Measurements from ENCODE around the gene LRP1. TPM values are rescaled to one million over a fixed set of nuclear protein-coding genes. Genes with fewer than 3 reads are reported as not detected.

LRP1 gene
- total and polyA plus RNA-seq, 2 of the 13 experiments (the other 11 are each of a cell fraction or from before 2014, with no cell fraction given) = 14.7 to 30.8 TPM

- TF ChIP-seq ZNF512B (CRISPR knock-in tag; IDR thresholded peaks at IDR 0.05; ENCODE audit: borderline replicate concordance) = no peak
- no peak; the same call in 1 of the 2 replicates for TF ChIP-seq ZNF317 (CRISPR knock-in tag; IDR thresholded peaks at IDR 0.05)
- peak; percentile 85 for TF ChIP-seq POLR2AphosphoS5 (IDR thresholded peaks at IDR 0.05; ENCODE audit: low read depth, low read length)
- no peak for TF ChIP-seq RARA (CRISPR knock-in tag; IDR thresholded peaks at IDR 0.05)
- TF ChIP-seq PITX1 (CRISPR knock-in tag; IDR thresholded peaks at IDR 0.05) = peak; percentile 67
- TF ChIP-seq ZBTB42 (CRISPR knock-in tag; IDR thresholded peaks at IDR 0.05) = no peak
- peak; percentile 38 for TF ChIP-seq RBM39 (IDR thresholded peaks at IDR 0.05; ENCODE audit: low read depth, low read length, poor library complexity, severe bottlenecking)
- TF ChIP-seq ZNF670 (CRISPR knock-in tag; IDR thresholded peaks at IDR 0.05; ENCODE audit: borderline replicate concordance) = peak; percentile 80; the same call in 1 of the 2 replicates
- TF ChIP-seq SCMH1 (CRISPR knock-in tag; IDR thresholded peaks at IDR 0.05; ENCODE audit: borderline replicate concordance) = no peak
- no peak for TF ChIP-seq ARNT (IDR thresholded peaks at IDR 0.05)
- TF ChIP-seq ZMAT3 (CRISPR knock-in tag; conservative IDR thresholded peaks at IDR 0.05) = peak; percentile 56; the same call in 1 of the 2 replicates
- TF ChIP-seq ZNF597 (CRISPR knock-in tag; IDR thresholded peaks at IDR 0.05) = no peak
- no peak for TF ChIP-seq CCDC6 (CRISPR knock-in tag; IDR thresholded peaks at IDR 0.05)
- no peak for TF ChIP-seq MEIS1 (CRISPR knock-in tag; IDR thresholded peaks at IDR 0.05; ENCODE audit: borderline replicate concordance)
- TF ChIP-seq ZBTB21 (CRISPR knock-in tag; IDR thresholded peaks at IDR 0.05) = no peak
- peak; percentile 36; the same call in 1 of the 2 replicates for TF ChIP-seq HNRNPL (IDR thresholded peaks at IDR 0.05; ENCODE audit: low read depth, low read length)
- no peak for TF ChIP-seq HOXA7 (CRISPR knock-in tag; IDR thresholded peaks at IDR 0.05)
- TF ChIP-seq SRSF4 (IDR thresholded peaks at IDR 0.05; ENCODE audit: low read depth, low read length, poor library complexity, severe bottlenecking) = no peak
- TF ChIP-seq NFAT5 (CRISPR knock-in tag; IDR thresholded peaks at IDR 0.05) = 0 out of 2 replicates have a peak, but pooled peaks have one; percentile 21
Observed at GRCh38 chr12:57229634-57230380, 101.5 kb downstream of the LRP1 start, which contains the start of gene SHMT2 (continued).

Measured in HepG2 (cell line).